NCI-H128 (cell line): ENCODE measurements around the gene BACH1.
"Not testable (repeated sequence)": the region's sequence is repeated elsewhere in the genome, so short reads cannot be mapped to it uniquely, and the experiment has no call there.

Experiments used
- DNase-seq: peaks from one replicate; lab custom pipeline; 2025; ENCODE audit not compliant: unreplicated experiment; lab: John Stamatoyannopoulos, UW

The BACH1 gene

DNA sequence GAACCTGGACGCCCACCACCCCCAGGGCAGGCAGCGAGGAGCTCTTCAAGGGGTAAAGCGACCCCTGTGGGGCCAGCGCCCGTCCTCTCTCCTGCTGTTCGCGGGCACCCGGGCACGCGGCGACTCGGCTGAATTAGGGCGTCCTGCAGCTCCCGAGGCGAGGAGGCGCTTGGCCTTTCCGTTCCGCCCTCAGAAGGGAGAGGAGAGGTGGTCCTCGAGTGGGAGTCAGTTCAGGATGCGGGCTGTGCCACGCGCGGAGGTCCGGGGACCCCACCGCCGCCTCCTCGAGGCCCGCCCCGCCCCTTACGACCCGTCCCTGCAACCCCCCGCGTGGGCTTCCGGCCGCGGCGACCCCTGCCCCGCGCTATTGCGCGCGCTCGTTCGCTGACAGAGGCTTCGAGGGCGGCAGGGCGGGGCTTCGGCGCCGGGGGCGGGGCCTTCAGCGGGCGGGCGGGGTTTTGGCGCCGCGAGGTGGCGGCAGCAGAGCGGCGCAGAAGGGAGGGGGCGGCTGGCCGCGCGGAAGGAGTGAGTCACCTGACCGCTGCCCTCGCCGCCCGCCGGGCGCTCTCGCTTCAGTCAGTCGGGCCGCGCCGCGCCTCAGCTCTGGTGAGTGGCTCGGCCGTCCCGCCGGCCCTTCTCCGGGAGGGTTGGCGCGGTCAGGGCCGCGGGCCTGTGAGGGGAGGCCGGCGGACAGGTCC lies at the start of gene BACH1:
Gene BACH1, plus strand, starts transcription at position 575 of the 698 bp plus-strand sequence. CDS start 22,359 bp downstream, outside the sequence.
- peak; percentile 69 for DNase-seq

DNA sequence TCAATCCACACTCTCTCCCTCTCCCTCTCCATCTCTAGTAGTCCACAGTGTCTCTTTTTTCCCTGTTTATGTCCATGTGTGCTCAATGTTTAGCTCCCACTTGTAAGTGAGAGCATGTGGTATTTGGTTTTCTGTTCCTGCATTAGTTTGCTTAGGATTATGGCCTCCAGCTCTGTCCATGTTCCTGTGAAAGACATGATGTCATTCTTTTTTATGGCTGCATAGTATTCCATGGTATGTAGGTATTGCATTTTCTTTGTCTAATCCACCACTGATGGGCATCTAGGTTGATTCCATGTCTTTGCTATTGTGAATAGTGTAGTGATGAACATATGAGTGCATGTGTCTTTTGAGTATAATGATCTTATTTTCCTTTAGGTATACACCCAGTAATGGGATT lies 49.4 kb upstream of the BACH1 start:
- not testable (repeated sequence) for DNase-seq

DNA sequence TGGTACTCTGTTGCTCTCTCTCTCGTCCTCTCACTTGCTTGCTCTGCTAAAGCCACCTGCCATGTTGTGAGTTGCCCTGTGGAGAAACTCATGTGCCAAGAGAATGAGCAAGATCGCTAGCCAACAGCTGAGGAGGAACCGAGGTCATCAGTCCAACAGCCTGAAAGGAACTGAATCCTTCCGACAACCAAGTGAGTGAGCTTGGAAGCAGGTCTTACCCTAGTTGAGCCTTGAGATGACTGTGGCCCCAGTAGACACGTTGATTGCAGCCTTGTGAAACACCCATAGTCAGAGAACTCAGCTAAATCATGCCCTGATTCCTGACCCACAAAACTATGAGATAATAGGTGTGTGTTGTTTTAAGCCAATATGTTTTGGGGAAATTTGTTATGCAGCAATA lies 48.1 kb upstream of the BACH1 start:
- DNase-seq: no peak

DNA sequence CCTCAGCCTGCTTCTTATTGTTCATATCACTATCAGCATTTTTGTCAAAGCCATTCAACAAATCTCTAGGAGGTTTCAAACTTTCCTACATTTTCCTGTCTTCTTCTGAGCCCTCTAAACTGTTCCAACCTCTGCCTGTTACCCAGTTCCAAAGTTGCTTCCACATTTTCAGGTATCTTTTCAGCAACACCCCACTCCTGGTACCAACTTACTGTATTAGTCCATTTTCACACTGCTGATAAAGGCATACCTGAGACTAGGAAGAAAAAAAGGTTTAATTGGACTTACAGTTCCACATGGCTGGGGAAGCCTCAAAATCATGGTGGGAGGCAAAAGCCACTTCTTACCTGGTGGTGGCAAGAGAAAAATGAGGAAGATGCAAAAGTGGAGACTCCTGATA lies 44.9 kb upstream of the BACH1 start:
- DNase-seq: not testable (repeated sequence)

DNA sequence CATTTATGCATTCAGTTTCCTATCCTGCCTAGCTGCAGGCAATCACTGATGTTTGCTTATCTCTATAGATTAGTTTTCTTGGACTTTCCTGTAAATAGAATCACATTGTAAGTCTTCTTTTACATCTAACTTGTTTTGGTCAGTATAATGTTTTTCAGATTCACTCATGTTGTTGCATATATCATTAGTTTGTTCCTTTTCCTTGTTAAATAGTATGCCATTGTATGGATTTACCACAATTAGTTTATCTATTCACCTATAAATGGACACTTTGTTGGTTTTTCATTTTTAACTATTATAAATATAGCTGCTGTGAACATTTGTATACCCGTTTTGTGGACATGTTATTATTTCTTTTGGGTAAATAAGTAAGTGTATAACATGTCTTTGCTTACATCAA lies 44.2 kb upstream of the BACH1 start:
- DNase-seq: no peak

DNA sequence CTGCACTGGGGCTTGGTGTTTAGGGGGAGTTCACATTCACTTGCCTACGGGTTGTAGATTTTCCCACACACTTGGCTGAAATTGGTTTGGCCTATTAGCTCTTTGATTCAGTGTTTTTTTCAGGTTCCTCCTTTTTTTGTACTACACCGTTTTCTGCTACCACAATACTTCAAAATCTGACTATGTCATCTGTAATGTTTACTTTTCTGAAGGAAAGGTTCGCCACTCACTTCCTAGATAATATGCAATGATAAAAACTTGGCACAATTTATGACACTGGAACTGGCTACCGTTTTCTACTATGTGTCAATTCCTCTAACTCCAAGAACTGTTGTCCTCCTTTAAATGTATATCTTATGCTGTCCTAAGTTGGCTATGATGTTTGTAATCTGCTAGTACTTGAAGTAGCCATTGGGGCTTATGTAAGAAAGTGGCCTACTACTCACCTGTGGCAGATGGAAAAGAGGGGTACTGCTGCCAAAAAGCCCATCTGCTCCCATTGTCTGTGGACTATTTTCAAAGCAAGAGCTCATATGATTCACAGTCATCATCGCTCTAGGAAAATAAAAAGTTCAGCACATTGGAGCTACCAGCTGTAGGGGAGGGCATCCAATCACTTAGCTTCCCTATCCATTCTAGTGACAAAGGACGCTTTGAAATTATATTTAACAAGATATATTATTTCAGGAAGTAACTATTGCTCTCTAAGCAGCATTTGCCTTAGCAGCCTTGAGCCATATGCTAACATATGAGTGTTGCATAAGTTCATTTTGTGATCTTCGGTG lies 42.4 kb upstream of the BACH1 start:
- peak; percentile 44 for DNase-seq

DNA sequence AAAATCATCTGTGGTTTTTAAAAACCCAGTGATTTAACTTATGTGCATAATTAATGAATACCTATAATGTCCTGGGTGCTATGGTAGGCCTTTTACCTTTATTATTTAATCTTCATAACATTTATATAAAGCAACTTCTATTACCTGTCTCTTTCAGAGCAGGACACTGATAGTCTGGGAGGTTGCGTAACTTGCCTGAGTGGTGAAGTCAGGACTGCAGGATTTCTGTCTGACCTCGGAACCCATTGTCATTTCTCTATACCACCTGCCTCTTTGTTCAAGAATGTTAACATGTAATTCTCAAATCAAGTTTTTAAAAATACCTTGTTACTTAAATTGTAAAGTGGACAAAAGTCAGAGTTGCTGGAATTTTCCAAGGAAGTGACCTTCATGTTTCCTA lies 41.0 kb upstream of the BACH1 start:
- DNase-seq: no peak

DNA sequence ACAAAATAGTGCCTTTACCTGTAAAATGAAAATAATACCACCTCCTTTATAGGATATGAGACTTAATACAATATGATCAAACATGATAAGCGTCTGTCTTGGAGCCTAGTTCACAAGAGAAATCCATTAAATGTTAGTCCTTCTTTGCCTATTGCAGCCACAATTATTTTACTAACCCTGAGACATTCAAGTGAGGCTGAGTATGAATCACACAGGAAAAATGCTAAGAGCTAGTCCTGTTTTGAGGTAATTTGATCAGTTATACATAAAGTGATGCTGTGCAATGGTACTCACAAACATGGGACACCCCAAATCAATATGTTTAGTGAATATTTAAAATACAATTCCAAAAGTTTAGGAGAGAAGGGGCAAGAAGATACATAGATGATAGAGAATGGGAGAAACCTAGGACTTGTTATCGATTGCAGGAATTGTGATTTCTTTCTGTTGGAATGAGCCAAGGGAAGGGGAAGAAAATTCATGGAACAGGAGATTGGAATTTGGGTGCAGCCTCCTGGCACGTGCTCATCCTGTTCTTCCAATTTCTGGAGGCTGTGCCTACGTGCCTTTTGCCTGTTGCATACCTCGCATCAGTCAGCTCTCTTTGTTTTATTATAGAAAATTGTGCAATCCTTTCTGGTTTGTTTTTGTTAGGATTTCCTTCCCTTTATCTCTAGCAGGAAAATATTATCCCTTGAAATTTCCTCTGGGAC lies 39.9 kb upstream of the BACH1 start:
- DNase-seq: no peak

DNA sequence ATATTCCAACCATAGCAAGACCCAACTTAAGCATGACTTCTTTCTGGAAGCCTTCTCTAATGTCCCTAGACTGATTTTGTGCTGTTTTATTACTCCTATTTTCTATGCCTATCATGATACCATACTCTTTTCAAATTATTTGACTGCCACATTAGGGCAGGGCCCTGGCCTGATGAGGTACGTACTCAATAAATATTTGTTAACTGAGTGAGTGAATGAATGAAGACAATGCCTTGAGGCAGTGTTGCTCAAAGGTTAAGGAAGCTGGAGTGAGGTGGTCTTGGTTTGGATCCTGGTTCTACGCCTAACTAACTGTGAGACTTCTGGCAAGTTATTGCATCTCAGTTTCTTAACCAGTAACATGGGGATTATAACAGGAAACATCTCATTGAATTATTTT lies 38.3 kb upstream of the BACH1 start:
- DNase-seq: no peak

DNA sequence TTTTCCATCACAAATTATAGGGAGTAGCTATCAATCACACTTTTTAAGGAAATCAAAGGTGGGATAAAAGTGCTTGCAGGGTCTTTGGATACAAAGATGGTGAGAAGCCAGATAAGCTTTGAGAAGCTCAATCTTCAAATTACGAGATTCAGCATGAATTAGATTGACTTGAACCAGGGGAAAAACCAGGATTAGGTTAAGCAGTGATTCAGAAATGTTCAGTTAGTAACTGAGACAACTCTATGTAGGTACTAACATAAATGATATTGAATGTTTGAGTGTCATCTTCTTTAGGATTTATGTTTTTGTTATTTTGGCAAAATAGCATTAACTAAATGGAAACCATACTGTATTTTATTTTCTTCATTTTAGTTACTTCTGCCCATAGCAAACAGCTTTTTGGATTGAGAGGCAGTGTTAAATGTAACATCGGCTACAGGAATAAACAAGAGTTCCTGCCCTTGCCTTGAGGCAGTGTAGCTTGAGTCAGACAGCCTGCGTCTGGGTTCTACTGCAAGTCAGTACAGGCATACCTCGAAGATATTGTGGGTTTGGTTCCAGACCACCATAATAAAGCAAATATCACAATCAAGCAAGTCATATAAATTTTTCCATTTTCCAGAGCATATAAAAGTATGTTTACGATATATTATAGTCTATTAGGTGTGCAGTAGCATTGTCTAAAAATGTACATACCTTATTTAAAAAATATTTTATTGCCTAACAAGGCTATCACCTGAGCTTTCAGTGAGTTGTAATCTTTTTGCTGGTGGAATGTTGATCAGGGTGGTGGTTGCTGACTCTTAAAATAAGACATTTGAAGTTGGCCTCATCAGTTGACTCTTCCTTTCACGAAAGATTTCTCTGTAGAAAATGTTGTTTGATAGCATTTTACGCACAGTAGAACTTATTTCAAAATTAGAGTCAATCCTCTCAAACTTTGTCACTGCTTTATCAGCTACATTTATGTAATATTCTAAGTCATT lies 36.9 kb upstream of the BACH1 start:
- DNase-seq: no peak

DNA sequence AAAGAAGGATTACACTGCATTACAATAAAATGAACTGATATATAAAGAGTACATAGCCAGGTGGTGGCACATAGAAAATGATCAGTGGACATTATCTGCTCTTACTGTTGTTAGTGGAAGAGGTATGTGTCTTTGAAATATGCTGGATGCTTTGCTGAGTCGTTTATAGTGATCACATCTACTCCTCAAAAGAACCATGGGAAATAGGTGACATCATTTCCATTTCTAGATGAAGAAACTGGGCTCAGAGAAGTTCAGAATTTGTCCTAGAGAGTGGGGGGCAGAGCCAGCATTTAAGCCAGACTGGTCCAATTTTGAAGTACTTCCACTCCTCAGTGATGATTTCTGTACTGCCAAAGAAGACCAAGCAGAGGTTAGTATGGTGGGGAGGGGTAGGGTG lies 34.0 kb upstream of the BACH1 start:
- no peak for DNase-seq

DNA sequence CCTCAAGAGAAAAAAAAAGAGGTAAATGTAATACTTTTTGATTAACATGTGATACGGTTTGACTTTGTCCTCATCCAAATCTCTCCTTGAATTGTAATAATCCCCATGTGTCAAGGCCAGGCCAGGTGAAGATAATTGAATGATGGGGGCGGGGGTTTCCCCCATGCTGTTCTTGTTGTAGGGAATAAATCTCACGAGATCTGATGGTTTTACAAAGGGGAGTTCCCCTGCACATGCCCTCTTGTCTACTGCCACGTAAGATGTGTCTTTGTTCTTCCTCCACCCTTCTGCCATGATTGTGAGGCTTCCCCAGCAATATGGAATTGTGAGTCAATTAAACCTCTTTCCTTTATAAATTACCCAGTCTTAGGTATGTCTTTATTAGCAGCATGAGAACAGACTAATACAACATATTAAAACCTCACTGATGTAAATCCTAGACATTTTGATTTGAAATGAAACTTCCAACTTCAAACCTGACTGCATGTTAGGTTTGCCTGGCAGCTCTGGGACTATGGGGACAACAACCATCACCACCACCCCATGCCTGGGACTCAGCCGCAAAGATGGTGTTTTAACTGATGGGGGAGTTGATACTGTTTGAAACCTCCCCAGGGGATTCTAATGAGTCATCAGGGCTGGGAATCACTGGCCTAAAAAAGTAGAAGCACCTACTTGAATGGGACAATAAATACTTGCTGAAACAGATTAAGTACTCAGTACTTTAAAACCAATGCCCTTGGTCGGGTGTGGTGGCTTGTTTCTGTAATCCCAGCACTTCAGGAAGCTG lies 32.8 kb upstream of the BACH1 start:
- no peak for DNase-seq

DNA sequence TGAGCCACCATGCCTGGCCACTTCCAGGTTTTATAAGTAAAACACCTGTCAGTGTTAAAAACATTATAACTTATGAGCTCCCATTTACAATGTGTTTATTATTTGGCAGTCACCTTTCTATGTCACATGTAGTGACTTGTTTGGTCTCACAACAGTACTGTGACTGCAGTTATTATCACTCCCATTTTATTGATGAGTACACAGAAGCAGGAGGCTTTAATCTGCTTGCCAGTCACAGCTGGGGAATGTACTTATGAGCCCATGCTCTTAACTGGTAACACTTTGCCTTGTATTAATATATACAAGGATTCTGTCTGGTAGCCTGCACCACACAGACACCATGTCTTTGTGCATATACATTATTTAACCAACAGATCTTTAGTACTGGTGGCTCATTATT lies 31.1 kb upstream of the BACH1 start:
- no peak for DNase-seq

DNA sequence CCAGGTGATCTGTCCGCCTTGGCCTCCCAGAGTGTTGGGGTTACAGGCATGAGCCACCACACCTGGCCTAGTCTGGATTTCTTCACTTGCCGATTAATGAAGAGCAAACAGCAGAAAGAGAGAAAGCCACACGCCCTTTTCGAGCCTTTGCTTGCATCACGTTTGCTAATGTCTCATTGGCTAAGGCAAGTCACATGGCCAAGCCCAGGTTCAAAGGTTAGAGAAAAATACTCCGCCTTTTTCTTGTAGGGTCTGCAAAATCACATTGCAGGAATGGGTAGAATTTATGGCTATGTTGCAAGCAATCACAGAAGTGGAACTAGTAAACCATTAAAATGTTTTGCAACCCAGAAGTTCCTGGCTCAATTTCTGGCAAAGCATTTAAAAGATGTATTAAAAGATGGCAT lies 26.8 kb upstream of the BACH1 start:
- no peak for DNase-seq

DNA sequence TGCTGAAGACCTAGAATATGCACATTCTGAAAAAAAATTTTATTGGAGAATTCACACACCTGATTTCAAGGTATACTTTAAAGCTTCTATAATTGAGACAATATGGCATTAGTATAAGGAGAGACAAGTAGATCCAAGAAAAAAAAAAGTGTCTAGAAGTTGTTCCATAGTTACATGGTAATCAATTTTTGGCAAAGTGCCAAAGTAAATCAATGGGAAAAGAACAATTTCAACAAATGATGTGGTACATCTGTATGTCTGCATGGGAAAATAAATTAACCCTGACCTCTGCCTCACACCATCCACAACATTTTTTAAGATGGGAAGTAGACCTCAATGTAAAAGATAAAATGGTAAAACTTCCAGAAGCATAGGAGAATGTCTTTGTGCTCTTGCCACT lies 21.3 kb upstream of the BACH1 start:
- DNase-seq: no peak

DNA sequence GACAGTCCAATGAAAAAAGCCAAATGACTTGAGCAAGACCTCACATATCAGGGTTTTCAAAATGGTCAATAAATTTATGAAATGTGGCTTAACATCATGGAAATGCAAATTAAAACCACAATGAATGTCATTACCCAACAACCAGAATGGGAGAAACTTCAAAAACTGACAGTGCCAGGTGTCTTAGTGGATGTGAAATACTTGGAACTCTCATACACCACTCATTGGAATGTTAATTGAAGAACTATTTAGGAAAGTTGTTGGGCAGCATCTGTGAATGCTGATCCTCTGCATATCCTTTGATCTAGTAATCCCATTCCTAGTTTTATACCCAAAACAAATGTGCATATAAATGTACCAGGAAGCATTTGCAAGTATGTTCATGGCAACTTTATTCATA lies 19.2 kb upstream of the BACH1 start:
- DNase-seq: no peak

DNA sequence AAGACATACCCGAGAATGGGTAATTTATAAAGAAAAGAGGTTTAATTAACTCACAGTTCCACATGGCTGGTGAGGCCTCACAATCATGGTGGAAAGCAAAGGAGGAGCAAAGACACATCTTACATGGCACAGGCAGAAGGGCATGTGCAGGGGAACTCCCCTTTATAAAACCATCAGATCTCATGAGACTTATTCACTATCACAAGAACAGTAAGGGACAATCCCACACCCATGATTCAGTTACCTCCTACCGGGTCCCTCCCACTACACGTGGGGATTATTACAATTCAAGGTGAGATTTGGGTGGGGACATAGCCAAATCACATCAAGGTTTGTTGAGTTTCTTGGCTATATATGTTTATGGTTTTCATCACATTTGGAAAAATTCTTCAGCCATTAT lies 16.9 kb upstream of the BACH1 start:
- DNase-seq: not testable (repeated sequence)

DNA sequence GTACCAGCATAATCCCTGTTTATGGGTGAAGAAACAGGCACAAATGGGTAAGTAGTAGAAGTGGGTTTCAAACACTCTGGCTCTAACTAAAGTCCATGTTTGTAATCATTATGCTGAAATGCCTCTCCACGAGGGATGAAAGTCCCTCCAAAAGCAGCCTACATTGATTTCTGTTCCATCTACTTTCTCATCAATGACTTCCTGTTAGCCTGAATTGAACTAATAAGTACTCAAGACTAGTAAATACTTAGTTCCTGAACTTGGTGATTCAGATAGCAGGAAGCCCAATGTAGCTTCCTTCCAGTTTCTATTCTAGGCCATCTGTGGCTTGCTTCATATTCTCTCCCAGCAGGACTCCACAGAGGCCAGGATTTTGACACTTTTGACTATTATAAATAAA lies 11.3 kb upstream of the BACH1 start:
- DNase-seq: no peak

DNA sequence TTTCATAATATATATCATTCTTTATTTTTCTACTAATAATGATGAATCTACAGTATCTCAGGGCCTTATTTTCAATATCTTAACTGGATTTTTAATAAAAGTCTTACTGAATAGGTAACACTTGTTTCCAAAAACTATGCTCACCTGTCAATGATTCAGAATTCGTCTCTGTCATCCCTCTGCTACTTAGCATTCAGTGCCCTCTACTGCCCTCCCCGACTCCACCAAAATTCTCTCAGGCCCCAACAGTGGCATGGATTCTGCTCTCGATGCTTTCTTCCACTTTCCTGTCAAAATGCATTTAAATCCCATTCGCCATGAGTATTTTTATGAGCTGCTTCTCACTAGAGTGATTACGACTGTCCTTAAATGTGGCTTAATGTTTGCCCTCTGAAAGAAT lies 10.5 kb upstream of the BACH1 start:
- DNase-seq: no peak

DNA sequence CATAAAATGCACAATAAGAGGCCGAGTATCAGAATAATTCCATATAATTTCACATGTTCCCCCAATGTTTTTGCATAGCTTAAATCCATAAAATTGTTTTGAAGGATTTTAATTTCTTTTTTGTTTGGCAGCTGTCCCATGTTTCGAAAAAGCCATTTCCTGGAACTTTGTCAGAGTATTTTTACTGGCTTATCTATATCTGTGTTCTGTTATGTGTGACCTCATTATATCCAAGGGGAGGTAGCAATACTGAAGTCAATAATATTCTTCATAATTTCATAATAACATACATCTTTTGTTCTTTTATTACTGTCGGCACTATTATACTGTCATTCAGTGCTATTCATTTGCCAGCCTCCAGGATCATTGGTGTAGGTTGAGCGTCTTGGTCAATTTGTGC lies 9.4 kb upstream of the BACH1 start:
- DNase-seq: no peak
